ENCODE data around the gene DOCK3. TPM values are rescaled to one million over a fixed set of nuclear protein-coding genes. Genes with fewer than 3 reads are reported as not detected.

Gene DOCK3
- total and polyA plus RNA-seq, 5 donors = 1.9 to 5.2 (median 4.2) TPM

DNA sequence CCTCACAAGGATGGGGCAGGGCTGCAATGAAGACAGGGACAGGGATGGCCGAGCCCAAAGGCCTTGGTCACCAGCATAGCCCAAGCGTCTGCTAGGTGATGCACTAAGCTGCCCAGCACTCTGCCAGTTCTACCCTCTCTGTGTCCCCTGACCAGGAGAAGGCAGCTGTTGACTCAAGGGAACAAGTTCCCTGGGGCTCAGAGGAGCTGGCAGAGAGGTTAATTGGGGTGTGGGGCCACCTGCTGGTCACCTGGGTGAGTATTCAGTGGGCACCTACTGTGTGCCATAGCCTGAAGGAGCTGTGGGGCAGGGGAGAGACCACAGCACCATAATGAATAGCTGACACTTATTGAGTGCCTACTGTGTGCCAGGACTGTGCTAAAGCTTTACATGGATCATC lies 22.0 kb upstream of the DOCK3 start:
- H3K27ac ChIP-seq (ENCODE audit: low read length) = no peak overlapping the region
- ATAC-seq = peak in 1 of 2 donors; percentile 12

DNA sequence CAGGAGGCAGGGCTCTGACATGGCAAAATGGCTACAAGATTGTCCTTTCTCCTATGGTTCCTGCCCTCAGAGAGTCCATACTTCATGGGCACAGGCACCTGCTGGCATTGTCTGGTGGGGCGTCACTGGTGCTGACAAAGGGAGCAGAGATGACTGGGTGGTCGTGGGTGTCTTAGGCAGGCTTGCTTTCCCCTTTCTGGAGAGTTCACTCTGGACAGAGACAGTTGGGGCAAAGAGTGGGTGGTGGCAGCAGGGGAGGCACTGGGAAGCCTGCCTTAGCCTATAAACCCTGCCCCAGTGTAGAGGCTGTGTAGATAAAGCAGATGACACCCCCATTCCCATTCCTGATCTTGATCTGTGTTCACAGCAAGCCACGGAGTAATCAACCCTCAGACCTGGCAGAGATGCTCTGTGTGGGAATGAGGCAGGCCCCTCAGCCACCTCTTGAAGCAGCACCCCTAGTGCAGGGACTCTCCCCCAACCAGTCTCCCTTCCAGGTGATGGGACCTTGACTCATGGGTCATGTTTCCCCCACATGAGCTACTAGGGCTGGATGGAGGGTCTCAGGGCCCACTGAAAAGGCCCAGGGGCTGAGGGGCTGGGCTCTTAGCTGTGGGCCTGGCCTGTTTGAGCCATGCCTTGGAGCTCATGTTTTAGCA lies 20.7 kb upstream of the DOCK3 start:
- Histone ChIP-seq H3K27ac (ENCODE audit: low read length) (no peak overlapping the region), H3K9me3 (ENCODE audit: control insufficient read depth, low read length) (no peaks in the 10 kb centered on the region), H3K27me3 (ENCODE audit: control insufficient read depth, insufficient read depth) (no peaks in the 10 kb centered on the region), H3K4me1 (ENCODE audit: control insufficient read depth, insufficient read depth, low read length) (no peaks in the 10 kb centered on the region), H3K4me3 (ENCODE audit: low read length) (no peak overlapping the region)
- DNase-seq (no peak), ATAC-seq (no peak)
- intact Hi-C loops (cut with DNase I) = no loop called here
- WGBS = 60% methylated on average over 3 of the region's 3 CpGs

More for the DNA sequence above, 22.0 kb upstream of the DOCK3 start:
- Histone ChIP-seq H3K9me3 (ENCODE audit: control insufficient read depth, low read length) (no peaks in the 10 kb centered on the region), H3K27me3 (ENCODE audit: control insufficient read depth, insufficient read depth) (no peaks in the 10 kb centered on the region), H3K4me1 (ENCODE audit: control insufficient read depth, insufficient read depth, low read length) (peaks cover 4% of the 10 kb centered on the region), H3K4me3 (ENCODE audit: low read length) (no peak overlapping the region)
- peak in 1 of 3 donors; percentile 61 for DNase-seq
- intact Hi-C loops (cut with DNase I) = no loop called here
- WGBS = 75% methylated on average over 2 of the region's 2 CpGs

DNA sequence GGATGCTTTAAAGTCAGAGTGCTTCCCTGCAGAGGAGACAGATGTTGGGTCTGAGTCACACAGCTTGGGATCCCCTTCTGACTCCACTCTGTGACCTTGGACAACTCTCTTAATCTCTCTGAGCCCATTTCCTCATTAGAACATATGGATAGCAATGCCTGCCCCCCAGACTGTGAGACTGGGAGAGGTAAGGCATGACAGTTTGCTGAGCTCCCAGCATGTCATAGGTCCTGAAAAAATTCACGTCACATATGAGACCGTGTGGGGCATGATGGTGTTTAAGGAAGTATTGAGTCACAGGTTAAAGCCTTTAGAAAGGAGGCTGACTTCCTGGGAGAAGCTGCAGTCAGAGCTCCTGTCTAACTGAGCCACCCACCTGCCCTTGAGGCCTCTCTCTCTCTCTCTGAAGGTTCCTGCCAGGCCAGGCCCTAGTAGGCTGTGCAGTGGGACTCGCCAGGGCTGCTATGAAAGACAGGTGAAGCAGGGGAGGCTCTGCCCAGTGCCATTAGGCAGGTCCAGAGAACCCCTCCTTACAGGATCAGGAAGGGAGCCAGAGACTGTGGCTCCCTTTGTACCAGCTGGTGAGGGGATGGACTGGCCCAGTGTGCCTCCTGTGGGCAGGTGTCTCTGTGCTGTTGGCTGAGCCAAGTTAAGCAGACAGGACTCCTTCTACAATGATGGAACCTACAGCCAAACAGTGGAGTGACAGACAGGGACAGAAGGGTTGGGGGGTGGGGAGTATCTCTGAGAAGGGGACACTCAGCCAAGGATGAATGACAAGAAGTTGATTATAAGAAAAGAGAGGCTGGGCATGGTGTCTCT lies 19.5 kb upstream of the DOCK3 start:
- Histone ChIP-seq H3K4me1 (ENCODE audit: control insufficient read depth, insufficient read depth, low read length) (no peaks in the 10 kb centered on the region), H3K9me3 (ENCODE audit: control insufficient read depth, low read length) (no peaks in the 10 kb centered on the region), H3K27me3 (ENCODE audit: control insufficient read depth, insufficient read depth) (no peaks in the 10 kb centered on the region), H3K27ac (ENCODE audit: low read length) (no peak overlapping the region), H3K4me3 (ENCODE audit: low read length) (no peak overlapping the region)
- intact Hi-C loops (cut with DNase I) = no loop called here
- 40% methylated on average over 3 of the region's 3 CpGs for WGBS
- DNase-seq (no peak), ATAC-seq (no peak)

DNA sequence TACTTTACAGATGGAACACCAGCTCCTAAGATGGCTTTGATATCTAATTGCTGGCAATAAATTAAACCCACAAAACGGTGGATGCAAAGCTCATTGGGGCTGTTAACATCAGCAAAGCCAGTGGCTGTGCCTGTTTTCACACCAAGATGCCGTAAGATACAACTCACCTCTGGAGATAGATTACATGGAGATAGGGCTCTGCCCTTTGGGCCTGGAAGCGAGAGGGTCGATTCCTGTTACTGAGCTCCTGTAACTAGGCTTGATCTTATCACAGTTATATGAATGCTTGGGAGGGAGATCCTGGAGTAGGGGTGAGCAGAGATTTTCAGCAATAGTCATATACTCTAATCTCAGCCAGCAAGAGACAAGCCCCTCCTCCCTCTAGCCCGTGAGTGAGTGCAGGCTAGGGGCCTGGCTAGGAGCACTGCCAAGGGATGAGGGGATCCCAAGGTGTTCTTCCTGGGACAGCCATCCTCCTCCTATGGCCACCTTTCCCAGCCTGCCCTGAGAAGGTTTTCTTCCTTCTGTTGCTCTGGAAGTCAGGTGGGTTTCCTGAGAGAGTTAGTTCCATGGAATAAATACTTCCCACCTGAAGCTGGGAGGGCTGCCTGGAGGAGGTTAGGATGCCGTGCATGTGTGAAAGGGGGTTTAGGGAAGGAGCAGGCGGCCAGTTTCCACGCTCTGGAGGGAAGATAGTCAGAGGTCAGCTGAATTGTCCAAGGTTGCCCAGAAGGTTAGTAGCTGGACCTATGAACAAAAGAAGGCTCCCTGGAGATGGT lies 18.1 kb upstream of the DOCK3 start:
- Histone ChIP-seq H3K9me3 (ENCODE audit: control insufficient read depth, low read length) (no peaks in the 10 kb centered on the region), H3K27me3 (ENCODE audit: control insufficient read depth, insufficient read depth) (no peaks in the 10 kb centered on the region), H3K4me3 (ENCODE audit: low read length) (no peak overlapping the region), H3K4me1 (ENCODE audit: control insufficient read depth, insufficient read depth, low read length) (no peaks in the 10 kb centered on the region), H3K27ac (ENCODE audit: low read length) (no peak overlapping the region)
- intact Hi-C loops (cut with DNase I) = no loop called here
- DNase-seq (no peak), ATAC-seq (no peak)
- WGBS = 60% methylated on average over 8 of the region's 8 CpGs

DNA sequence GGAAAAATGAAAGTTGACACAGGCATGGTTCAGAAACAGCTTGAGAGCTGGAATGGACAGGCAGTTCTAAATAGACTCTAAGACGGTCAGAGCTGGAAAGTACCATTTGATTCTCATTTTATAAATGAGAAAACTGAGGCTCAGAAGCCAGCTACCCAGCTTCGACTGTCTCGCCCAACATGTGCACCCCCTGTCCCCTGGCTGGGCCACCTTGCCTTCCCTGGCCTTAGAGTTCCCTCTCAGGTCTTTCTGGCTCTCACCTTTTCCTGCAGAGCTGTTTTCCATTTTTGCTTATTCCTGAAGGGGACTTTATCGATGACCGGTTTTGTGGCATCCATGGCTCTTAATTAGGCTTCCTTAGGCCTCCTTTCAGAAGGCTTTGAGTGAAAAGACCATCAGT lies 17.3 kb upstream of the DOCK3 start:
- WGBS = 93% methylated on average over 5 of the region's 5 CpGs
- intact Hi-C loops (cut with DNase I) = no loop called here
- H3K27me3 ChIP-seq (ENCODE audit: control insufficient read depth, insufficient read depth) = no peaks in the 10 kb centered on the region
- H3K27ac ChIP-seq (ENCODE audit: low read length) = no peak overlapping the region
- H3K4me3 ChIP-seq (ENCODE audit: low read length) = no peak overlapping the region
- no peaks in the 10 kb centered on the region for H3K4me1 ChIP-seq (ENCODE audit: control insufficient read depth, insufficient read depth, low read length)
- DNase-seq (no peak), ATAC-seq (no peak)
- H3K9me3 ChIP-seq (ENCODE audit: control insufficient read depth, low read length) = no peaks in the 10 kb centered on the region

DNA sequence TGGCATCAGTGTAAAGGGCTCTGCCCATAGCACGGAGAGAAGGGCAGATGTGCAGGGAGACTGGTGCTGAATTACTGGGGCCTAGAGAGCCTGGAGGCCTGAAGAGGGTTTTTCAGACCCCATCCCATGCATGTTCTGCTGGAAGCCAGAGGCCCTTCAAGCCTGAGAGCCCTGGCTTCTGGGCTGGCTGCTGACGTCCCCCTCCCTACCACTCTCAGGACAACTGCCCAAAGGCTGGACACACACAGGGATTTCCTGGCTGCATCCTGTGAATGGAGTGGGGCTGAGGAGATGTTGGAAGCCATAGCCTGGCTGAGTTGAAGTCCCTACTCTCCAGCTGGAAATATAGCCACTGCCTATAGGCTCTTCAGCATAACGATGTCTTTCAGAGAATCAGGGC lies 16.9 kb upstream of the DOCK3 start:
- H3K4me3 ChIP-seq (ENCODE audit: low read length) = no peak overlapping the region
- intact Hi-C loops (cut with DNase I) = no loop called here
- H3K27me3 ChIP-seq (ENCODE audit: control insufficient read depth, insufficient read depth) = no peaks in the 10 kb centered on the region
- H3K27ac ChIP-seq (ENCODE audit: low read length) = no peak overlapping the region
- no peaks in the 10 kb centered on the region for H3K9me3 ChIP-seq (ENCODE audit: control insufficient read depth, low read length)
- no peaks in the 10 kb centered on the region for H3K4me1 ChIP-seq (ENCODE audit: control insufficient read depth, insufficient read depth, low read length)
- WGBS = 82% methylated on average over 3 of the region's 3 CpGs
- no peak for ATAC-seq
- no peak for DNase-seq

DNA sequence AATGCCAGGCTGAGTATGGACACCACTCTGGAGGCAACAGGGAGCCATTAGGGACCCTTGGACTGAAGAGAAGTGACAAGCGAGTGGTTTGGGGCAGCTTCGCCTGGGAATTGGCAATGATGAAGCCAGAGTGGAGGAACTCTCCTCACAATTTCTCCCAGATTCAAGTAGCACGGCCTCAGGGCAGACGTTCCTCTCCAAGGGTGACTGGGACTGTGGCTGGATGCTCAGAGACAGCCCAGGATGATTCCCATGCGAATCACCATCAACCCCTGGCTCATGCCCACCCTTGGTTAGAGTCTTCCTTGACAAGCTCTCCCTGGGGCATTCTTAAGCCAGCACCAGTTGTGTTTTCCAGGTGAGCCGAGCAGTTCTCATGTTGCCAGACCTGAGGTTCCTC lies 16.3 kb upstream of the DOCK3 start:
- no peaks in the 10 kb centered on the region for H3K9me3 ChIP-seq (ENCODE audit: control insufficient read depth, low read length)
- DNase-seq (no peak), ATAC-seq (no peak)
- no peaks in the 10 kb centered on the region for H3K4me1 ChIP-seq (ENCODE audit: control insufficient read depth, insufficient read depth, low read length)
- no peaks in the 10 kb centered on the region for H3K27me3 ChIP-seq (ENCODE audit: control insufficient read depth, insufficient read depth)
- 90% methylated on average over 6 of the region's 6 CpGs for WGBS
- H3K27ac ChIP-seq (ENCODE audit: low read length) = no peak overlapping the region
- no peak overlapping the region for H3K4me3 ChIP-seq (ENCODE audit: low read length)
- intact Hi-C loops (cut with DNase I) = no loop called here

DNA sequence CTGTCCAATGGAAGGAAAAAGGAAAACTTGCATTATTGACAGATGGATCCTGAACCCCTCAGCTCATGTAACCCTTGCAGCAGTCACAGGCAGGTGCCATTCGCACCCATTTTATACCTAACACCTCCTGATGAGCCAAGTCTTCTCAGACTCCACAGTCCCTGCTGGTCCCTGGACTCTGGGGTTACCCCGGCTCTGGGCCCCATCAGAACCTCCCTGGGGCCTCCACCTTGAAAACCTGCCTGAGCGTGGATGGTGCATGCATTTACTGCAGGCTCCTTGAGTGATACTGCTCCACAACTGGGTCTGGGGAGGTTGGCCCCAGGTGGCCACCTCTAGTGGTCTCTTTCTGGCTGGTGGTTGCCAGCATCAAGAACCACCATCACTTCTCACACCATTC lies 15.9 kb upstream of the DOCK3 start:
- Histone ChIP-seq H3K4me3 (ENCODE audit: low read length) (no peak overlapping the region), H3K9me3 (ENCODE audit: control insufficient read depth, low read length) (no peaks in the 10 kb centered on the region), H3K27ac (ENCODE audit: low read length) (no peak overlapping the region), H3K27me3 (ENCODE audit: control insufficient read depth, insufficient read depth) (no peaks in the 10 kb centered on the region), H3K4me1 (ENCODE audit: control insufficient read depth, insufficient read depth, low read length) (no peaks in the 10 kb centered on the region)
- intact Hi-C loops (cut with DNase I) = no loop called here
- WGBS = 90% methylated on average over 3 of the region's 3 CpGs
- DNase-seq = no peak
- ATAC-seq = no peak

DNA sequence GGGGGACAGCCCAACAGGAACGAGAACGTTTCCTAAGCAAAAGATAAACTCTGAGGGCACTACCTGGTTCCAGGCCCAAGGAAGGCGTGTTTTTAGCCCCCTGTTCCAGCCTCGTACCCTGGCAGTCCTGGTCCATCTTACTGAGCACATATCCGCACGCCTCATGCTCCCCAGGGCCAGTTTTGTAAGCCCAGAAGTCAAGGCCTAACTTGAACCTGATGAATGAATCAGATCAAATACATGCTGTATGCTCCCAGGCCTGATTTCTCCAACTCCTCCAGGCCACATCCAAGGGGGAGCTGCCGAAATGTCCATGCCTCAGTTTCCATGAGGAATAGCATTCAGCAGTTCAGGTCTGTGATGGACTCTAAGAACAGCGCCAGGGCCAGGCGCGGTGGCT lies 14.3 kb upstream of the DOCK3 start:
- no peak for ATAC-seq
- DNase-seq = no peak
- Histone ChIP-seq H3K4me1 (ENCODE audit: control insufficient read depth, insufficient read depth, low read length) (no peaks in the 10 kb centered on the region), H3K27me3 (ENCODE audit: control insufficient read depth, insufficient read depth) (no peaks in the 10 kb centered on the region), H3K4me3 (ENCODE audit: low read length) (no peak overlapping the region), H3K9me3 (ENCODE audit: control insufficient read depth, low read length) (no peaks in the 10 kb centered on the region), H3K27ac (ENCODE audit: low read length) (no peak overlapping the region)
- intact Hi-C loops (cut with DNase I) = no loop called here
- 93% methylated on average over 10 of the region's 10 CpGs for WGBS

DNA sequence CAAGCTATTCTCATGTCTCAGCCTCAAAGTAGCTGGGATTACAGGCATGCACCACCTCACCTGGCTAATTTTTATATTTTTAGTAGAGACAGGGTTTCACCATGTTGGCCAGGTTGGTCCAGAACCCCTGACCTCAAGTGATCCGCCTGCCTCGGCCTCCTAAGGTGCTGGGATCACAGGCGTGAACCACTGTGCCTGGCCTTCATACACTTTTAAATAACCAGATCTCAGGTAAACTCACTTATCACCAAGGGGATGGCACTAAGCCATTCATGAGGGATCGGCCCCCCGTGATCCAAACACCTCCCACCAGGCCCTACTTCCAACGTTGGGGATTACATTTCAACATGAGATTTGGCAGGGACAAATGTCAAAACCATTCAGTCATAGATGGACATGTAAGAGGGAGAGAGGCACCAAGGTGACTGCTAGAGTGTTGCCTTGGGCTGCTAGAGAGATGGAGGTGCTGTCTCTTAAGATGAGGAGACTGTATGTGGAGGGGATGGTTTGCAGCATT lies 13.3 kb upstream of the DOCK3 start:
- WGBS = 76% methylated on average over 6 of the region's 6 CpGs
- H3K27me3 ChIP-seq (ENCODE audit: control insufficient read depth, insufficient read depth) = no peaks in the 10 kb centered on the region
- intact Hi-C loops (cut with DNase I) = no loop called here

DNA sequence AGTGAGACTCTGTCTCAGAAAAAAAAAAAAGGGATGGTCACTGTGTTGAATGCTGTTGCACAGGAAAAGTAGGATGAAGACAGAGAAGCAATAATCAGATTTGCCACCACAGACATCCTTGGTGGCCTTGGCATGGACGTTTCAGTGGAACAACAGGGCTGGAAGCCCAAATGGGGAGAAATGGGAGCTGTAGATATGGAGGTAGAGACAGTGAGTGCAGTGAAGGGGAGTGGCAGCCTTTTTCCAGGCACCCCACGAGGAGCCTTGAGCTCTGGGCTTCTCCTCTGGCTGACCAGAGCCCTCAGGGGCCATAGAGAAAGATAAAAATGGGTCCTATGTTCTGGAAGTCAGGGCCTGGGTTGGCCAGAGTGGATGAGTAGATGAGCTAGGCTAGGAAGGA lies 12.3 kb upstream of the DOCK3 start:
- intact Hi-C loops (cut with DNase I) = no loop called here
- DNase-seq (no peak), ATAC-seq (no peak)
- Histone ChIP-seq H3K4me3 (ENCODE audit: low read length) (no peak overlapping the region), H3K27me3 (ENCODE audit: control insufficient read depth, insufficient read depth) (no peaks in the 10 kb centered on the region), H3K9me3 (ENCODE audit: control insufficient read depth, low read length) (no peaks in the 10 kb centered on the region), H3K27ac (ENCODE audit: low read length) (no peak overlapping the region), H3K4me1 (ENCODE audit: control insufficient read depth, insufficient read depth, low read length) (no peaks in the 10 kb centered on the region)
- WGBS = 44% methylated on average over 2 of the region's 2 CpGs

More for the DNA sequence above, 13.3 kb upstream of the DOCK3 start:
- Histone ChIP-seq H3K27ac (ENCODE audit: low read length) (no peak overlapping the region), H3K9me3 (ENCODE audit: control insufficient read depth, low read length) (no peaks in the 10 kb centered on the region), H3K4me1 (ENCODE audit: control insufficient read depth, insufficient read depth, low read length) (no peaks in the 10 kb centered on the region), H3K4me3 (ENCODE audit: low read length) (no peak overlapping the region)
- no peak for ATAC-seq
- DNase-seq = no peak
